ENCODE data around the gene RHEB. TPM values are rescaled to one million over a fixed set of nuclear protein-coding genes. Genes with fewer than 3 reads are reported as not detected.

The RHEB gene
- total RNA-seq, 1 donor from 2014 or later: 103 TPM

DNA sequence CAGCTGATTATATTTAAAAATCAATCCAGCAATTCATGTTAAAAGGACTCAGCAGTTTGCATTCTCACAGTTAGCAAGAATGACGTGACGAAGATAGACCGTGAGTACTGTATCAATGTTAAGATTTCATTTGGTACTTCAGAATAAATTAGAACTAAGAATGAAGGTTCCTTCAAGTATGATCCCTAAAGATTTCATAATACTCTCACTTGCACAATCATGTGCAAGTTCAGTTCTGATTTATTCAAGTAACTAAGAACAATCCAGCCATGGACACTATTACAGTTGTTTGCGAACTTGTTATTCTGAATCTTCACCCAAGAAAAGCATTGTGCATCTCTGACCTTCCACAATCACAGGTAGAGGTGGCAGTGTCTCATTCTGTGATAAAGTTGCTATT is 7.7 kb downstream of the RHEB start:
- Histone ChIP-seq H3K4me1 (peaks cover 56% of the 10 kb centered on the region), H3K36me3 (no peaks in the 10 kb centered on the region), H3K27me3 (no peaks in the 10 kb centered on the region), H3K27ac (no peak overlapping the region), H3K9me3 (no peaks in the 10 kb centered on the region), H3K4me3 (no peak overlapping the region)
- intact Hi-C loops (cut with DNase I): no loop called here
- DNase-seq (no peak), ATAC-seq (peak; percentile 57)
- TF ChIP-seq, protein P1, sequence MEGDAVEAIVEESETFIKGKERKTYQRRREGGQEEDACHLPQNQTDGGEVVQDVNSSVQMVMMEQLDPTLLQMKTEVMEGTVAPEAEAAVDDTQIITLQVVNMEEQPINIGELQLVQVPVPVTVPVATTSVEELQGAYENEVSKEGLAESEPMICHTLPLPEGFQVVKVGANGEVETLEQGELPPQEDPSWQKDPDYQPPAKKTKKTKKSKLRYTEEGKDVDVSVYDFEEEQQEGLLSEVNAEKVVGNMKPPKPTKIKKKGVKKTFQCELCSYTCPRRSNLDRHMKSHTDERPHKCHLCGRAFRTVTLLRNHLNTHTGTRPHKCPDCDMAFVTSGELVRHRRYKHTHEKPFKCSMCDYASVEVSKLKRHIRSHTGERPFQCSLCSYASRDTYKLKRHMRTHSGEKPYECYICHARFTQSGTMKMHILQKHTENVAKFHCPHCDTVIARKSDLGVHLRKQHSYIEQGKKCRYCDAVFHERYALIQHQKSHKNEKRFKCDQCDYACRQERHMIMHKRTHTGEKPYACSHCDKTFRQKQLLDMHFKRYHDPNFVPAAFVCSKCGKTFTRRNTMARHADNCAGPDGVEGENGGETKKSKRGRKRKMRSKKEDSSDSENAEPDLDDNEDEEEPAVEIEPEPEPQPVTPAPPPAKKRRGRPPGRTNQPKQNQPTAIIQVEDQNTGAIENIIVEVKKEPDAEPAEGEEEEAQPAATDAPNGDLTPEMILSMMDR (IDR thresholded peaks at IDR 0.05): no peak

DNA sequence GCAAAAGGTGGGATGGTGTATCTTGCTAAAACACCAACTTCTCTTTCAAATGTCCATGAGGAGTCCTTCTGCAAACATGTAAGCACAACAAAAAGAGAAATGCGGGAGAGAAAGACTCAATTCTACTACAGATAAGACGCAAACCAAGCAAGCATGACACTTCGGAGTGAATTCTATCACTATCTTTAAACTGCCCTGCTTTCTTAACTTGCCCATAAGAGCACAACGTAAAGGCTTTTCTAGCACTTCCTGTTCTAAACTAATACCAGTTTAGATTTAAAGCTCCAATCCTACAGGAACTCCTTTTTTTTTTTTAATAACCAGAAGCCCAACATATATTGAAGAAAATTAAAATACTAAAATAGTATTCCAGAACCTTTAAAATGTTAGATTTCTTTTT is 8.4 kb downstream of the RHEB start:
- peaks cover 51% of the 10 kb centered on the region for H3K4me1 ChIP-seq
- H3K4me3 ChIP-seq: no peak overlapping the region
- no peak for ATAC-seq
- H3K27me3 ChIP-seq: no peaks in the 10 kb centered on the region
- no peaks in the 10 kb centered on the region for H3K9me3 ChIP-seq
- intact Hi-C loops (cut with DNase I): no loop called here
- DNase-seq: no peak
- H3K27ac ChIP-seq: no peak overlapping the region
- TF ChIP-seq, protein P1 (IDR thresholded peaks at IDR 0.05): no peak
- H3K36me3 ChIP-seq: no peaks in the 10 kb centered on the region

DNA sequence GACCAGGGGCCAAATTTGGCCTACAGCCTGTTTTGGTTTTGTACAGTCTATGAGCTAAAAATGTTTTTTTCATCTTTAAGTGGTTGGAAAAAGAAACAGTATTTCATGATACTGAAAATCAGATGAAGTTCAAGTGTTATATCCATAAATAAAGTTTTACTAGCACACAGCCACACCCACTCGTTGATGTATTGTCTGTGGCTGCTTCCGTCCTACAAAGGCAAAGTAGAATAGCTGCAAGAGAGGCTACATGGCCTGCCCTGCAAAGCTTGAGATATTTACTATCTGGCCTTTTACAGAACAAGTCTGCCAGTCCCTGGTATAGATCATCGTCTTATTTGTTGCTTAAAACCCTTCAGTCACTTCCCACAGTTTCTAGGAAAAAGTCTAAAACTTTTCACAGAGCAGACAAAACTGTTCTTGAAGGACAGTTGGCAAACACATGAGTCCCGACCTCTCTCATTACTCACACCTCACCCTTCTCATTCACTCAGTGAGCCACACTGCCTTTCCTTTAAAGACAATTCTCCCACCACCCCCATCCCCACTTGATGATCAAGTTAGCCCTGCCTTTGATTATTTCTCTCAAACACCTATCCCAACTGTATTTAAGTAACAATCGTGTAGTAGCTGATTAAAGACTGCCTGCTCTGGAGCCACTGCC is 9.9 kb downstream of the RHEB start:
- H3K27ac ChIP-seq: no peak overlapping the region
- no peak for ATAC-seq

DNA sequence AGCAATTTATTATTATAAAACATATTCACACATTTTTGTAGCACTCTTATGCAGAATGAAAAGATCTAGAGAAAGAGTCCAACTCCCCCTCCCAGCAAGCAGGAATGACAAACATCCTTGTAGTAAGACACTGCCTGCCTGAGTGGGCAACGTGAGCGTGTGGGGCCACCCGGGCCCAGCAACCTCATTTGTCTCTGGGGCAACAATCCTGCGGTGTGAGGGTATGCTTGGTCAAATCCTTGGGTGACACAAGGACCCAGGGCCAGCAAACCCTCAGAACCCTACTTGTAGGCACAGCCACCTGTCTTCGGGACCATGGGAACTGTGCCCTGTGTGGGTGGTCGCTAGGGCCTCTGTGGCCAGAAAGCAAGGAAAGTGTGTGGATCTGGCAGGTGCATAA is 10.7 kb downstream of the RHEB start:
- H3K9me3 ChIP-seq: no peaks in the 10 kb centered on the region
- intact Hi-C loops (cut with DNase I): no loop called here
- H3K27ac ChIP-seq: no peak overlapping the region
- ATAC-seq (no peak), DNase-seq (no peak)
- TF ChIP-seq, protein P1 (IDR thresholded peaks at IDR 0.05): no peak
- no peaks in the 10 kb centered on the region for H3K36me3 ChIP-seq
- H3K4me3 ChIP-seq: no peak overlapping the region
- peaks cover 46% of the 10 kb centered on the region for H3K4me1 ChIP-seq
- H3K27me3 ChIP-seq: no peaks in the 10 kb centered on the region

More for the DNA sequence above, 9.9 kb downstream of the RHEB start:
- TF ChIP-seq, protein P1 (IDR thresholded peaks at IDR 0.05): no peak
- intact Hi-C loops (cut with DNase I): no loop called here
- Histone ChIP-seq H3K4me1 (peaks cover 42% of the 10 kb centered on the region), H3K9me3 (no peaks in the 10 kb centered on the region), H3K27me3 (no peaks in the 10 kb centered on the region), H3K36me3 (no peaks in the 10 kb centered on the region), H3K4me3 (no peak overlapping the region)
- DNase-seq: no peak

DNA sequence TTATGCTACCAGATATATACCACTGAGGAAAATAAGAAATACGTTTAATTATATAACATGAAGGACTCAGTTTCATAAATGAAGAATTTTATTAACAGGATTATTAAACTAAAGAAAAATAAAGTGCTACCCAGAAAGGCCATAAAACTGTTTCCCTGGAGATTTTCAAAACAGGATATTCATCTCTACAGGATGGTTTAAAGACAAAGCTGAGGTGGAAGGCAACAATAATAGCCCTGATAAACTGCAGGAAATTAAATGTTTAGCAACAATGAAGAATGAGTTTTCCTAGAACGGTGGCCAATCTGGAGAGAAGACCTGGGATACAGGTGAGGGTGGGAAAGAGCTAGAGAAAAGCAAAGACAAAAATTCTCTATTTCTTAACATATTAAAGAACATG is 11.9 kb downstream of the RHEB start:
- H3K4me1 ChIP-seq: peaks cover 51% of the 10 kb centered on the region
- H3K4me3 ChIP-seq: no peak overlapping the region
- H3K9me3 ChIP-seq: no peaks in the 10 kb centered on the region
- TF ChIP-seq, protein P1 (IDR thresholded peaks at IDR 0.05): no peak
- no peaks in the 10 kb centered on the region for H3K36me3 ChIP-seq
- DNase-seq: no peak
- intact Hi-C loops (cut with DNase I): no loop called here
- no peak overlapping the region for H3K27ac ChIP-seq
- no peak for ATAC-seq
- H3K27me3 ChIP-seq: no peaks in the 10 kb centered on the region

Measured in upper lobe of right lung (tissue), 1 donor.